HUES64 (cell line): ENCODE results near the gene FAM228A.
"Not testable (repeated sequence)": the region's sequence is repeated elsewhere in the genome, so short reads cannot be mapped to it uniquely, and the experiment has no call there.

ENCODE experiments used
- H3K27ac ChIP-seq: 2 replicates; pipeline ENCODE4 v1.7.0; 2013; ENCODE audit warnings: low read depth, low read length, inconsistent platforms
- H3K27me3 ChIP-seq: 2 replicates; pipeline ENCODE4 v1.6.1; 2013; ENCODE audit warnings: mild to moderate bottlenecking, low read length; ENCODE audit not compliant: insufficient read depth
- H3K36me3 ChIP-seq: 2 replicates; pipeline ENCODE4 v1.6.1; 2013; ENCODE audit warnings: mild to moderate bottlenecking, low read length; ENCODE audit not compliant: insufficient read depth
- H3K4me1 ChIP-seq: 2 replicates; pipeline ENCODE4 v1.6.1; 2013; ENCODE audit warnings: mild to moderate bottlenecking, low read length, moderate library complexity; ENCODE audit not compliant: insufficient read depth
- H3K4me3 ChIP-seq: 2 replicates; pipeline ENCODE4 v1.5.1; 2013; ENCODE audit warnings: mild to moderate bottlenecking, low read length, moderate library complexity
- H3K9ac ChIP-seq: 2 replicates; pipeline ENCODE4 v1.6.1; 2013; ENCODE audit warnings: mild to moderate bottlenecking, low read depth, low read length
- H3K9me3 ChIP-seq: 2 replicates; pipeline ENCODE4 v1.6.1; 2013; ENCODE audit warnings: low read depth, low read length; ENCODE audit not compliant: insufficient read depth
- WGBS: fragments of 150-250, 120-280 bp; methylation state at CpG from one replicate; pipeline ENCODE4 v1.1.7; 2013; ENCODE audit warnings: missing lambda C conversion rate; 5-methylcytosine and 5-hydroxymethylcytosine counted together

Gene FAM228A

GRCh38 chr2:24190503-24190902, 15.7 kb downstream of the FAM228A start:
- 94% methylated on average over 9 of the region's 9 CpGs for WGBS
- Histone ChIP-seq H3K27ac (no peak overlapping the region), H3K9me3 (peaks cover under 1% of the 10 kb centered on the region; the same call in 1 of the 2 replicates), H3K4me3 (no peak overlapping the region), H3K36me3 (no peaks in the 10 kb centered on the region), H3K4me1 (no peaks in the 10 kb centered on the region), H3K9ac (no peak overlapping the region), H3K27me3 (no peaks in the 10 kb centered on the region)

GRCh38 chr2:24191156-24191555, 16.3 kb downstream of the FAM228A start:
- no peaks in the 10 kb centered on the region; the same call in 1 of the 2 replicates for H3K9me3 ChIP-seq
- WGBS = 91% methylated on average over 8 of the region's 9 CpGs

DNA sequence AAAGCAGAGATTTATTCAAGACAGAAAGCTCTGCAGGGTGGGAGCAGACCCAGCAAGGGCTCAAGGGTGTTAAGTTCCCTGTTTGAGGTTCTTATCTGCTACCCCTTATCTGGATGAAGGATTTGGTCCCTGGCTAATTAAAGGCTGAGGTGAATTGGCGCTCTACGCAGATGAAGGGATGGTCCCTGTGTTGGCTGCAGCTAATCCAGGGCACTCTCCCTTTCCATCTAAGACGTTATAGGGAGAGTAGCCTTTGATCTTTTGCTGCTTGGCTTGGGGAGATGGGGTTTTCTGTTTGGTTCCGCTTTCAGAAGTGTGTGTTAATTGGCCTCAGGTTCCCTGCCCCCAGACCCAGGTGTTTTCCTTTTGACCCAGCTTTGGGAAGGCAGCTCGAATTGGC, 17.0 kb downstream of the FAM228A start:
- no peaks in the 10 kb centered on the region for H3K27me3 ChIP-seq
- no peaks in the 10 kb centered on the region; the same call in 1 of the 2 replicates for H3K9me3 ChIP-seq
- 85% methylated on average over 5 of the region's 5 CpGs for WGBS
- no peak overlapping the region for H3K9ac ChIP-seq
- H3K4me1 ChIP-seq = no peaks in the 10 kb centered on the region
- H3K36me3 ChIP-seq = no peaks in the 10 kb centered on the region
- no peak overlapping the region for H3K4me3 ChIP-seq
- H3K27ac ChIP-seq = no peak overlapping the region

More at GRCh38 chr2:24191156-24191555, 16.3 kb downstream of the FAM228A start:
- Histone ChIP-seq H3K9ac (no peak overlapping the region), H3K4me3 (no peak overlapping the region), H3K36me3 (no peaks in the 10 kb centered on the region), H3K27ac (no peak overlapping the region), H3K4me1 (no peaks in the 10 kb centered on the region), H3K27me3 (no peaks in the 10 kb centered on the region)

GRCh38 chr2:24197213-24197612, 22.4 kb downstream of the FAM228A start:
- H3K27ac ChIP-seq, H3K9ac ChIP-seq, H3K36me3 ChIP-seq, H3K4me1 ChIP-seq, H3K4me3 ChIP-seq, H3K9me3 ChIP-seq, H3K27me3 ChIP-seq: not testable (repeated sequence)
- WGBS = no CpG with 5 or more reads among the region's 1 CpG

DNA sequence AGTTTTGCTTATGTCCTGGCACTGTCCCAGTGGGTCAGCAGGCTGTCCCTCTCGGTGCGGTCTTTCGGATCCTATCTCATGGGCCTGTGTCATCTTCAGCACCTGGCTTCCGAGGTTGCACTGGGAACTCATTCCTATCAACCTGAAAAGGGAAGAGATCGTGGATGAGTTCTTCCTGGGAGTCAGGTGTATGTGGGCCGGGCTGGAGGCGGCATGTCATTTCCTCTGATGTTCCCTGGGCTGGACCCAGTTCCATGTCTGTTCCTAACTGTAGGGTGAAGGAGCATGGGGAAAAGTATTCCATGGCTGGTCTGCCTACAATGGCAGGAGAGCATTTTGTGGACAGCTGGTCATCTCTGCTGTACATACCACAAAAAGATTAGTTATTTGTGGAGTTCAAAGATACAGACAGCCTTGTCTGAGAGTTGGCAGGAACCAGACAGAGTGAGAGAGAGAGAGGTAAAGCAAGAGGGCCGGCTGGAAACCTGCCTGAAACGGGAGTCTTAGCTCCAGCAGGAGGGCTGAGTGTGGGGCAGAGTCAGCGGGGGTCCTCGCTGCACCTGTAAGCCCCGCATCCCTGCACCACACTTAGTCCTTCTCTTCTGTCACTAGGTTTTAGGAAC, 25.2 kb downstream of the FAM228A start:
- H3K36me3 ChIP-seq = no peaks in the 10 kb centered on the region
- 91% methylated on average over 12 of the region's 12 CpGs for WGBS
- H3K4me3 ChIP-seq = no peak overlapping the region
- H3K27ac ChIP-seq = no peak overlapping the region
- no peaks in the 10 kb centered on the region for H3K4me1 ChIP-seq
- H3K9me3 ChIP-seq = no peaks in the 10 kb centered on the region
- H3K9ac ChIP-seq = no peak overlapping the region
- no peaks in the 10 kb centered on the region for H3K27me3 ChIP-seq

DNA sequence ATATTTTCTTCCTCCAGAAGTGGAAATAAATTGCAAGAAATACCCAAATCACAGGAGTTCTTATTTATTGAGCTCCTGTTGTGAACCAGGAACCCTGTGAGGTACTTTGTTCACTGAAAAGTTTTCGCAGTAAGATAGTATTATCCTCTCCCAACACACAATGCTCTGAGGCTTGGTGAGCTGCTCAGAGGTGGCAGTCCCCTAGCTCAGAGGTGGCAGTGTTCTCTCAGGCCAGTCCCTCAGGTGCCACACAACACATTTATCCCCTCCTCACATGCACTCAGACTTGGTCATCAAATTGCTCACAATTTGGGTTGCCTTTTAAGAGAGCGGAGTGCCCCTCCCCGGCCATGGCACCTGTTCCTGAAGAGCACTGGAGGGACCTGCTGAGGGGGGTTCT, 25.9 kb downstream of the FAM228A start:
- Histone ChIP-seq H3K36me3 (no peaks in the 10 kb centered on the region), H3K9me3 (no peaks in the 10 kb centered on the region), H3K27ac (no peak overlapping the region), H3K27me3 (no peaks in the 10 kb centered on the region), H3K4me3 (no peak overlapping the region), H3K4me1 (no peaks in the 10 kb centered on the region), H3K9ac (no peak overlapping the region)
- 92% methylated on average over 3 of the region's 3 CpGs for WGBS

GRCh38 chr2:24203029-24203786, 28.4 kb downstream of the FAM228A start:
- Histone ChIP-seq H3K36me3 (no peaks in the 10 kb centered on the region), H3K4me3 (no peak overlapping the region), H3K4me1 (no peaks in the 10 kb centered on the region), H3K27me3 (no peaks in the 10 kb centered on the region), H3K9me3 (no peaks in the 10 kb centered on the region), H3K9ac (no peak overlapping the region), H3K27ac (no peak overlapping the region)
- 89% methylated on average over 19 of the region's 19 CpGs for WGBS

GRCh38 chr2:24203787-24204150, 28.9 kb downstream of the FAM228A start:
- Histone ChIP-seq H3K27me3 (no peaks in the 10 kb centered on the region), H3K4me1 (no peaks in the 10 kb centered on the region), H3K9ac (no peak overlapping the region), H3K9me3 (no peaks in the 10 kb centered on the region), H3K36me3 (no peaks in the 10 kb centered on the region), H3K27ac (no peak overlapping the region), H3K4me3 (no peak overlapping the region)
- 94% methylated on average over 5 of the region's 5 CpGs for WGBS

DNA sequence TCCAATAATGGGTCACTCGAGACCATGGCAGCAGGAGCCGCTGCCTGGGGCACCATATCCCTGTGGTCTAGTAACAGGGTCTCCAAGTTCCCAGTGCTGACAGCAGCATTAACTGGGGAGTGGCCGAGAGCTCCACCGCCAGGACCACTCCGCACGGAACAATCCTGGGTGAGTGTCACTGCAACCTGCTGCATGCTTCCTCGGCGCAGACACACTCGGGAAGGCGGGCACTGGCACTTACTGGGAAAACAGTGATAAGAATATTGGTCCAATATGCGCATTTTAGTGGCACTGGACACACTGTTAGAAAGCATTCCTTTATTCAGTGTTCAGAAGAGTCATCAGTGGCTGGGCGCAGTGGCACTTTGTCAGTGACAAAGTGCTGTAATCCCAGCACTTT, 29.7 kb downstream of the FAM228A start:
- no peaks in the 10 kb centered on the region for H3K9me3 ChIP-seq
- H3K4me1 ChIP-seq = no peaks in the 10 kb centered on the region
- no peaks in the 10 kb centered on the region for H3K36me3 ChIP-seq
- no peak overlapping the region for H3K4me3 ChIP-seq
- WGBS = 94% methylated on average over 12 of the region's 12 CpGs
- no peak overlapping the region for H3K27ac ChIP-seq
- no peak overlapping the region for H3K9ac ChIP-seq
- H3K27me3 ChIP-seq = no peaks in the 10 kb centered on the region

DNA sequence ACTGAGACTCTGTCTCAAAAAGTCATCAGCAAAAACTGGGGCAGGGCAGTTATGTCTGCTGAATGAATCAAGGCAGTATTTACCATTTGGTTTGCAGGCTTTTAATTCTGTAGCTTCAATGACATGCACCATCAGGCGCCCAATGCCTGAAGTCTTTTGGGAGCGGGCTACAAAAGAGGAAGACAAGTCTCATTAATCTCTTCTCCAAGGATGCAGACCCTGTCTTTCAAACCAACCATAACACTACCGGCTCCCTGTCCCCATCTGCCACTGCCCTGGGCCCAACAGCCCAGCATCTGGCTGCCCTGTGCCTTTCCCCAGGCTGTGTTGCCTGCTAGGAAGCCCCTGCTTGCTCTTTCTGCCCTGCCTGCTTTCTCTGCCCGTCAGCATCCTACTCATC, 30.3 kb downstream of the FAM228A start:
- Histone ChIP-seq H3K27me3 (no peaks in the 10 kb centered on the region), H3K4me3 (no peak overlapping the region), H3K9ac (no peak overlapping the region), H3K27ac (no peak overlapping the region), H3K9me3 (no peaks in the 10 kb centered on the region), H3K4me1 (no peaks in the 10 kb centered on the region), H3K36me3 (no peaks in the 10 kb centered on the region)
- 91% methylated on average over 4 of the region's 4 CpGs for WGBS

GRCh38 chr2:24206242-24206641, 31.4 kb downstream of the FAM228A start:
- H3K9me3 ChIP-seq = no peaks in the 10 kb centered on the region
- no peak overlapping the region for H3K27ac ChIP-seq
- no peaks in the 10 kb centered on the region for H3K36me3 ChIP-seq
- H3K4me3 ChIP-seq = no peak overlapping the region
- no peak overlapping the region for H3K9ac ChIP-seq
- no peaks in the 10 kb centered on the region for H3K27me3 ChIP-seq
- WGBS = 83% methylated on average over 6 of the region's 6 CpGs
- H3K4me1 ChIP-seq = no peaks in the 10 kb centered on the region
